GM15510 (cell line): ENCODE data around the gene PTPN20.

Experiments
- POLR2A ChIP-seq: IDR thresholded peaks from 3 replicates; pipeline ENCODE4 v1.6.1; 2011; ENCODE audit warnings: borderline replicate concordance; ENCODE audit not compliant: insufficient read length; ENCODE audit errors: extremely low read depth

PTPN20 gene

GRCh38 chr10:47029181-47030009 lies 118.2 kb downstream of the PTPN20 start:
- TF ChIP-seq POLR2A: no peak

- TF ChIP-seq POLR2A: no peak
Measured at GRCh38 chr10:47030191-47030703, 119.0 kb downstream of the PTPN20 start.

DNA sequence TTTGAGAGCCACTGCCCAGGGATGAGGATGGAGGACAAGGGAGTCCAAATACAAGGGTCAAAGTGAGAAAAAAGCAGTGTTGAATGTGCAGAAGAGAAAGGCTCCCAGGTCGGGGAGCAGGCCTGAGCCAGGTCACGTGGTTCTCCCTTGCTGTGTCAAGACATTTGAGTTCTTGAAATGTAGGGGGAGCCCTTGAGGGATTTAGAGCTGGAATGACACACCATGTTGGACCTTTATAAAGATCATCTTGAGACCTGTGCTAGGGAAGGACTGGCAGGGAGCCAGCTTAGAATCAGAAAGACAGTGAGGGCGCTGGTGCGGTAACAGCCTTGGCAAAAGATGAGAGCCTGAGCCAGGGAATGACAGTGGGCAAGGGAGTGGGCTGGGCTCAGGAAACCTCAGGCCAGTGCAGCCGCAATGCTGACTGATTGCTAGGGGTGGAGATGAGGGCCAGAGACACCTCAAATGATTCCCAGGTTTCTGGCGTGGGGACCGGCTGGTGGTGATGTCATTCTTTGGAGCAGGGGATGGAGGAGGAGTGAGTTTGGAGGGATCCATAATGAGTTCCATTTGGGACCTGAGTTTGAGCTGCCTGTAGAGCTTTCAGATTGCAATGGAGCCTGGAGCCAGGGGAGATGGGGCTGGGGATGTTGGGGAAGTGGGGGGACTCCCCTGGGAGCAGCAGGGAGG lies 120.1 kb downstream of the PTPN20 start:
- TF ChIP-seq POLR2A: no peak

DNA sequence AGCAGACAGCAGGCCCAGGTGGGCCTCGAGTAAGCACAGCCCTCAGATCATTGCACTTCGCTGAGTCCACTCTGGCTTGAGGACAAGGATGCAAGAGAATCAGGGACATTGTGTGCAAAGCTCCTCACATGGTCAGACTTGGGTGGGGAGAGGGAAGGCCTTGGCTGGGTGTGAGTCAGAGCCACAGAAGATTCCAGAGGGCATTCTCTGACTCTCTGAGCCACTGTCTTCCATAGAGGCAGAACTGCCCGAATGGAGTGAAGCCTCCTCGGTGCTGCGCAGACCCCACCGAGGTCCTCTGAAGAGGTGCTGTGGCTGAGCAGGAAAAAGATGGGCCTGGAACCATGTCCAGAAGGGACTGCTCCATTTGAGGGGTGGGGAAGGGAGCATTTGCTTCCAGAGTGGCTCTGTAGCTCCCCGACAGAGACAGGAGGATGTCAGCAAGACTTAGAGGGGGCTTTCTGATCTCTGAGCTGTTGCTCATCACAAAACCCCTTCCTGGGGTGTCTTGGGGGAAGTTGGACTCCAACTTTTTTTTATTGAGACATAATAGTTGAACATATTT lies 120.8 kb downstream of the PTPN20 start:
- TF ChIP-seq POLR2A: no peak

GRCh38 chr10:47033081-47033480 lies 121.9 kb downstream of the PTPN20 start:
- no peak for TF ChIP-seq POLR2A

GRCh38 chr10:47033541-47034270 lies 122.5 kb downstream of the PTPN20 start:
- no peak for TF ChIP-seq POLR2A

GRCh38 chr10:47034441-47035051 lies 123.3 kb downstream of the PTPN20 start:
- TF ChIP-seq POLR2A: no peak

DNA sequence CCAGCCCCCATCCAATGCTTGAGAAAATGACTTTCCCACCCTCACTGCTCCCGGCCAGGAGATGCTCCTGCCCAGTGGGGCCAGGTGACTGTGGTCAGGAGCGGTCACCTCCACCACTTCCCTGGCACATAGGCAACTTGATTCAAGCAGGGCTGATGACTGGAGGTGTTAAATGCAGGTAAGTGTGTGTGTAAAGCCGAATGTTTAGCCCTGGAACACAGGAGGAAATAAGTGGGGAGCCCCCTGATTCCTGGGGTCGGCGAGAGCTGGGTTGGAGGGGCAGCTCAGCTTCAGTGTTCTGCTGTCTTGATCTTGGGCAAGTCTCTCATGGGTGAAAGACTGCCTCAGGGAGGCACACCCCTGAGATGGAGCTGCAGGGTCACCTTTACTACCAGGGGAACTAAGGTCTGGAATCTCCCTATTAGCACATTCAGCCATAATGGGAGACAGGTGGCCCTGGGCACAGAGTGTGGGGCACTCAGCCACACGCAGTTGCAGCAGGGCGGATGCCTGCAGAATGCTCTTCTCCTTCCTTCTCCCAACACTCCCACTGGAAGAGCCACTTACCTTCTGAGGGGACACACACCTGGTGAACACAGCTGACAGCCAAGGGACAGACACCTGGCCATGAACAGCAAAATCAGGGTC lies 124.1 kb downstream of the PTPN20 start:
- no peak for TF ChIP-seq POLR2A

DNA sequence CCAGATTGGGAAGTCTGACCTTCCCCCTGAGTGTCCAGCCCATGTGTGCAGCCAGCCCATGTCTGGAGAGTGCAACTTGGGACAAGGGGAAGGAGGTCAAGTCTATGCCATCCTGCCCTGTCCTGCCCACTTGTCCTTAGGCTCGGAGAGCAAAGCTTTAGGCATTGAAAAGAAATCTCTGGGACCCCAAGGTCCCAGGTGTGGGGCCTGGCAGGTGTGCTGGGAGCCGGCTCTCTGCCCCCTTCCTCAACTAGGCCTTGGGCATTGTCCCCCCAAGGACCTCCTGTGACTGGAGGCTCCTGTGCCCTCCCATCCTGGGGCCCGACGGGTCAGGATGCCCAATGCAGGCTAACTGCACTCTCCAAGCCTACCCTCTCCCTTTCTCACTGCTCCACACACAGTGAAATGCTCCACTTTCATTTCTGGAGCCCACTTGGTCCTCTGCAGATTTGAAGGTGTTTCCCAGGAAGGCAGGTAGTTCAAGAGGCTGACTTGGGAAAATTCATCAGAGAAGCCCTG lies 124.7 kb downstream of the PTPN20 start:
- no peak for TF ChIP-seq POLR2A

DNA sequence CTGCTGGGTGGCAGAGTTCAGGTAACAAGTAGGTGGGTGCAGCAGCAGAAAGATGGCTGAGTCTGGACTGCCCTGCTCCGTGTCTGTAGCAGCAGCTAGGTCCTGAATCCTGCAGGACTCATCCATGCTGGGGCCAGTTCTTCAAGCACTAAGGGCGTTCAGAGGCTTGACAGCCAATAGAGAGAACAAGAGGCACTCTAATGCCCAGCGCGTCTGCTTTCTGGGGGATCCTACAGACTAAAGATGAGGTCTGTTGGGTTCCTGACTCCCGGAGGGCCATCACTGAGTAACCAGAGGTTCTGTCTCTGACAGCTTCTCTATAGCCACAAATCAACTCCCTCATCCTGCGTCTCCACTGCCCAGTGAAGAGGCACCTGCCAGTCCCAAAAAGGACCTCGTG lies 125.5 kb downstream of the PTPN20 start:
- TF ChIP-seq POLR2A: no peak

GRCh38 chr10:47037654-47038425 lies 126.6 kb downstream of the PTPN20 start:
- no peak for TF ChIP-seq POLR2A

- no peak for TF ChIP-seq POLR2A
Measured at GRCh38 chr10:47038881-47039561, 127.8 kb downstream of the PTPN20 start.

- TF ChIP-seq POLR2A: no peak
Measured at GRCh38 chr10:47039562-47039913, 128.3 kb downstream of the PTPN20 start.

GRCh38 chr10:47040041-47040491 lies 128.8 kb downstream of the PTPN20 start:
- TF ChIP-seq POLR2A: no peak
